Measurements from ENCODE around the gene MICU1.
"Not testable (repeated sequence)": the region's sequence is repeated elsewhere in the genome, so short reads cannot be mapped to it uniquely, and the experiment has no call there.

Gene MICU1

DNA sequence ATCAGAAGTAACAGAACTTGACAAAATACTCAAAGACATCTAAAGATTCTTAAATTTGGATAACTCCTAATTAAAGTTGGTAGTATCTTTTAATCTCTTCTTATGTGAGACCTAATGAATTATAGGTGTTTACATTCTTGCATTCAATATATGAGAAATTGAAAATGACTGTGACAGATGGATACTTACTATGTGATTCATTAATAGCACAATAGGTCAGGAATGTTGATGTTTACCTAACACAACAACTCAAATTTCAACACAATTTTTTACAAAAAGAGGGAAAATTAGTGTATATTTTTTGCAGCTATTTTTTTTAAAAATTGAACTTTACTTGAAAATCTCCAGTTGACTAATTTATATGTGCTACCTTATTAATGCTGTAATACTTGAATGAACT is 34.3 kb upstream of the MICU1 start:
- TF ChIP-seq YY1 (IDR thresholded peaks at IDR 0.05; ENCODE audit: insufficient read depth, insufficient read length) (no peak), ZNF274 (IDR thresholded peaks at IDR 0.05; ENCODE audit: low read depth, low read length) (no peak), SUZ12 (IDR thresholded peaks at IDR 0.05; ENCODE audit: extremely low read depth, insufficient read depth, insufficient read length) (no peak)
- Histone ChIP-seq H3K27me3 (ENCODE audit: insufficient read depth, insufficient read length) (no peaks in the 10 kb centered on the region), H3K4me1 (ENCODE audit: insufficient read depth, insufficient read length) (no peaks in the 10 kb centered on the region), H3K4me3 (ENCODE audit: insufficient read length, low read depth) (no peak overlapping the region), H3K36me3 (ENCODE audit: insufficient read depth, insufficient read length, low read length) (no peaks in the 10 kb centered on the region), H3K9ac (ENCODE audit: insufficient read length, low read depth) (no peak overlapping the region), H3K9me3 (ENCODE audit: insufficient read depth, low read length) (no peaks in the 10 kb centered on the region)
- no peak for DNase-seq (ENCODE audit: low read depth, low spot score)

DNA sequence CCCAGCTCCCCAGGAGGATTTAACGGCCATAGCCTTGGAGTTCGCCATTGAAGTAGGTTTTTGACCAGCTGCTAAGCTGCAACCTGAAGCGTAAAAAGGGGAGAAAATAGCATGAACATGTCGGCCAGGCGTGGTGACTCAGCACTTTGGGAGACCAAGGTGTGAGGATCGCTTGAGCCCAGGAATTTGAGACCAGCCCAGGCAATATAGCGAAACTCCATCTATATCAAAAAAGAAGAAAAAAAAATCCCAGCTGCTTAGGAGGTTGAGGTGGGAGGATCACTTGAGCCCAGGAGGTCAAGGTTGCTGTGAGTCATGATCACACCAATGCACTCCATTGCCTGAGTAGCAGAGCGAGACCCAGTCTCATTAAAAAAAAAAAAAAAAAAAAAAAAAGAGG is 33.8 kb upstream of the MICU1 start:
- Histone ChIP-seq H3K4me1 (ENCODE audit: insufficient read depth, insufficient read length) (no peaks in the 10 kb centered on the region), H3K9me3 (ENCODE audit: insufficient read depth, low read length) (no peaks in the 10 kb centered on the region), H3K27me3 (ENCODE audit: insufficient read depth, insufficient read length) (no peaks in the 10 kb centered on the region), H3K4me3 (ENCODE audit: insufficient read length, low read depth) (no peak overlapping the region), H3K36me3 (ENCODE audit: insufficient read depth, insufficient read length, low read length) (no peaks in the 10 kb centered on the region), H3K9ac (ENCODE audit: insufficient read length, low read depth) (no peak overlapping the region)
- DNase-seq (ENCODE audit: low read depth, low spot score) = no peak
- TF ChIP-seq SUZ12 (IDR thresholded peaks at IDR 0.05; ENCODE audit: extremely low read depth, insufficient read depth, insufficient read length) (no peak), YY1 (IDR thresholded peaks at IDR 0.05; ENCODE audit: insufficient read depth, insufficient read length) (no peak), ZNF274 (IDR thresholded peaks at IDR 0.05; ENCODE audit: low read depth, low read length) (no peak)

DNA sequence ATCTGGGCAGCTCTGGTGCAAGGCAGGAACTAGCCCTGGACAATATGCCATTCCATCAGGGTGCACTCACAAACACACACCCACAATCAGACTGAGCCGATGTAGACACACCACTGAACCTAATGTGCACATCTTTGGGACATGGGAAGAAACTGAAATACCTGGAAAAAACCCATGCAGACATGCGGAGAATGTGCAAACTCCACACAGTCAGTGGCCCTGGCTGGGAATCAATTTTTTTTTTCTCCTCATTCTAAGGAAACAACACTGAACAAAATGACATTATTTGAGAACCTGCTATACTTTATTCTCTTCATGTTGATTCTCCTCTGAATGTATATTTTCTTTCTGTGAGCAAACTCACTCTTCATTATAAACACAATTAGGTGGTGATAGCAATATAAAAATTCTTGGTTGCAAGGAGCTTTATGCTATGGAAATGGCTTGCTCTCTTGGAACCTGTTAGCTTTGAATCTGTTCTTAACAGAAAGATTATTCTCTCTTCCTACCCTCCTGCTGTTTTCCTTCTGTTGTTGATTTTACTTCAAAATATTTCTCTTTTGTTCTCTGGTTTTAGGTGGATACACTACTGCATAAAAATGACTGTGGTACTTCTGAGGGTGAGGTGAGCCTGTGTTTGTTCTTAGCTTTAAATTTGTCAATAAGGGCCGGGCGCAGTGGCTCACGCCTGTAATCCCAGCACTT is 33.0 kb upstream of the MICU1 start:
- H3K9ac ChIP-seq (ENCODE audit: insufficient read length, low read depth) = no peak overlapping the region
- no peaks in the 10 kb centered on the region for H3K9me3 ChIP-seq (ENCODE audit: insufficient read depth, low read length)
- no peaks in the 10 kb centered on the region for H3K36me3 ChIP-seq (ENCODE audit: insufficient read depth, insufficient read length, low read length)
- no peaks in the 10 kb centered on the region for H3K27me3 ChIP-seq (ENCODE audit: insufficient read depth, insufficient read length)
- H3K4me3 ChIP-seq (ENCODE audit: insufficient read length, low read depth) = no peak overlapping the region
- TF ChIP-seq YY1 (IDR thresholded peaks at IDR 0.05; ENCODE audit: insufficient read depth, insufficient read length) = no peak
- no peak for TF ChIP-seq SUZ12 (IDR thresholded peaks at IDR 0.05; ENCODE audit: extremely low read depth, insufficient read depth, insufficient read length)
- no peak for TF ChIP-seq ZNF274 (IDR thresholded peaks at IDR 0.05; ENCODE audit: low read depth, low read length)
- no peaks in the 10 kb centered on the region for H3K4me1 ChIP-seq (ENCODE audit: insufficient read depth, insufficient read length)
- no peak for DNase-seq (ENCODE audit: low read depth, low spot score)

DNA sequence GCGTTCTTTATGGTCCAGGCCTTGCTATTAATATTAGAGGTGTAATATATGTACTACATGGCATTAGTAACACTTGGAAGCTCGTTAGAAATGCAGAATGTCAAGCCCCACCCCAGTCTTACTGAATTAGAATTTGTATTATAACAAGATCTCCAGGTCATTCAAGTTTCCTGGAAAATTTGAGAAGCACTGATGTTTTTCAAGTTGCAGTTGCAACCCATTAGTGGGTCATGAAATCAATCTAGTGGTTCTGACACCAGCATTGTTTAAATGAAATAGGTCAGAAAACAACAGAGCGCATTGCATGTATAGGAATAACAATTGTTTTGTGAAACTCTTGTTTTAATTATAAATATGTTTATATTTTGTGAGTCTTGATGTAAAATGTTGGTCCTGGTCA is 28.8 kb upstream of the MICU1 start:
- no peaks in the 10 kb centered on the region for H3K27me3 ChIP-seq (ENCODE audit: insufficient read depth, insufficient read length)
- no peak for DNase-seq (ENCODE audit: low read depth, low spot score)

DNA sequence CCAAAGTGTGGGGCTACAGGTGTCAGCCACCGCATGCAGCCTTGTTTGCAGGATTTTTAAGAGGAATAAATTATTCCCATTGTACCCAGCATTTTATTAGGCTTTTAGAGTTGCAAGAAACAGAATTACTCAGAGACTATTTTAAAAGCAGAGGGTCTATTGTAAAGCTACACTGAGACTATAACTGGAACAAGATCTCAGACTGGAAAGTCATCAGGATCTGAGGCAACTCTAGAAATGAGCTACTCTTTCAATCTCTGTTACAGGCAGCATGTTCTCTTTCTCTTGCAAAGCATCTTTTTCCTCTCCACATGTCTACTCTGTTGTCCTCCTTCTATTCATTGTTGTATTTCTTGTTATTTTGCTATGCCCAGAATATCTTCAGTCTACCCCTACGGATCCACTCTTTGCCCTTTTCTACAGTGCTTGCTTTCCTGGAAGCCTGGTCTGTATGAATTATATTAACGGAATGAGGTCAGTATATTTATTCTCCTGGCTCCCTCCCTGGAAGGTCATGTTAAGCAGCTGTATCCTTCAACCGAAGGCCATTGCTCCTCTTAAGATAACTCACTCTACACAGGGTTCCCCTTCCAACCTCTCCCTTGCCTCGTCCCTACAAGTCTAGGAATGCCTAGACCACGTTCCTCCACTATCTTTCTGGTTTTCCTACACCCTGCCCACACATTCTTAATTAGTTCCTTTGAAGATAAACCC is 27.7 kb upstream of the MICU1 start:
- no peaks in the 10 kb centered on the region for H3K36me3 ChIP-seq (ENCODE audit: insufficient read depth, insufficient read length, low read length)
- no peak overlapping the region for H3K4me3 ChIP-seq (ENCODE audit: insufficient read length, low read depth)
- no peaks in the 10 kb centered on the region for H3K4me1 ChIP-seq (ENCODE audit: insufficient read depth, insufficient read length)
- no peaks in the 10 kb centered on the region for H3K27me3 ChIP-seq (ENCODE audit: insufficient read depth, insufficient read length)
- TF ChIP-seq ZNF274 (IDR thresholded peaks at IDR 0.05; ENCODE audit: low read depth, low read length) = no peak
- no peak for TF ChIP-seq SUZ12 (IDR thresholded peaks at IDR 0.05; ENCODE audit: extremely low read depth, insufficient read depth, insufficient read length)
- TF ChIP-seq YY1 (IDR thresholded peaks at IDR 0.05; ENCODE audit: insufficient read depth, insufficient read length) = no peak
- no peaks in the 10 kb centered on the region for H3K9me3 ChIP-seq (ENCODE audit: insufficient read depth, low read length)
- DNase-seq (ENCODE audit: low read depth, low spot score) = no peak
- no peak overlapping the region for H3K9ac ChIP-seq (ENCODE audit: insufficient read length, low read depth)

More for the DNA sequence above, 28.8 kb upstream of the MICU1 start:
- no peaks in the 10 kb centered on the region for H3K9me3 ChIP-seq (ENCODE audit: insufficient read depth, low read length)
- no peak for TF ChIP-seq SUZ12 (IDR thresholded peaks at IDR 0.05; ENCODE audit: extremely low read depth, insufficient read depth, insufficient read length)
- TF ChIP-seq YY1 (IDR thresholded peaks at IDR 0.05; ENCODE audit: insufficient read depth, insufficient read length) = no peak
- TF ChIP-seq ZNF274 (IDR thresholded peaks at IDR 0.05; ENCODE audit: low read depth, low read length) = no peak
- H3K36me3 ChIP-seq (ENCODE audit: insufficient read depth, insufficient read length, low read length) = no peaks in the 10 kb centered on the region
- no peak overlapping the region for H3K4me3 ChIP-seq (ENCODE audit: insufficient read length, low read depth)
- no peak overlapping the region for H3K9ac ChIP-seq (ENCODE audit: insufficient read length, low read depth)
- no peaks in the 10 kb centered on the region for H3K4me1 ChIP-seq (ENCODE audit: insufficient read depth, insufficient read length)

DNA sequence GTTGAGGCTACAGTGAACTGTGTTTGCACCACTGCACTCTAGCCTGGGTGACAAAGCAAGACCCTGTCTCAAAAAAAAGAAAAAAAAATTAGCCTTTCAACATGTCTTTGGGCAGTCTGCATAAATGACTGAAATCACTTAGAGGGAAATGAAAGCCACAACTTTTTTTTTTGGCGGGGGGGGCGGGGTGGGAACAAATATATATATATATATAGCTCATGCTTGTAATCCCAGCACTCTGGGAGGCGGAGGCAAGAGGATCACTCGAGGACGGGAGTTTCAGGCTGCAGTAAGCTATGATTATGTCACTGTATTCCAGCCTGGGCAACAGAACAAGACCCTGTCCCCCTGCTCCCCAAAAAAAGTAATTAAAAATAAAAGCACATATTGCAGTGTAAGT is 23.4 kb upstream of the MICU1 start:
- H3K27me3 ChIP-seq (ENCODE audit: insufficient read depth, insufficient read length) = no peaks in the 10 kb centered on the region
- H3K4me1 ChIP-seq (ENCODE audit: insufficient read depth, insufficient read length) = no peaks in the 10 kb centered on the region
- H3K9ac ChIP-seq (ENCODE audit: insufficient read length, low read depth) = no peak overlapping the region
- no peak overlapping the region for H3K4me3 ChIP-seq (ENCODE audit: insufficient read length, low read depth)
- H3K36me3 ChIP-seq (ENCODE audit: insufficient read depth, insufficient read length, low read length) = no peaks in the 10 kb centered on the region
- DNase-seq (ENCODE audit: low read depth, low spot score) = no peak
- H3K9me3 ChIP-seq (ENCODE audit: insufficient read depth, low read length) = no peaks in the 10 kb centered on the region
- TF ChIP-seq YY1 (IDR thresholded peaks at IDR 0.05; ENCODE audit: insufficient read depth, insufficient read length) (no peak), ZNF274 (IDR thresholded peaks at IDR 0.05; ENCODE audit: low read depth, low read length) (no peak), SUZ12 (IDR thresholded peaks at IDR 0.05; ENCODE audit: extremely low read depth, insufficient read depth, insufficient read length) (no peak)

DNA sequence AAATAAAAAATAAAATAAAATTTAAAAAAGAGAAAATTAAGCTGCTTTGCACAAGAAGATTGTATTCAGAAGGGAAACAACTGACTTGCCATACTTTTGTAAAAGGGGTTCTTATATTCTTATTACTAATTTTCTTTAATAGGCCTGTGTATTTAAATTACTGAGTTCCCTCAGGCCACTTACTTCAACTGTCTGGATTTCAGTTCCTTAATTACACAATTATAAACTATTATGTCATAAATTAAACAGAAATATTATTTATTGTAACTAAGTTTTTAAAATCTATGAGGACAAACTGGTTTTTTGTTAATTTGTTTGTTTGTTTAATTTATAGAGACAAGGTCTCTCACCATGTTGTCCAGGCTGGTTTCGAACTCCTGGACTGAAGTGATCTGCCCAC is 22.4 kb upstream of the MICU1 start:
- no peaks in the 10 kb centered on the region for H3K9me3 ChIP-seq (ENCODE audit: insufficient read depth, low read length)
- H3K36me3 ChIP-seq (ENCODE audit: insufficient read depth, insufficient read length, low read length) = no peaks in the 10 kb centered on the region
- no peak overlapping the region for H3K4me3 ChIP-seq (ENCODE audit: insufficient read length, low read depth)
- DNase-seq (ENCODE audit: low read depth, low spot score) = no peak
- TF ChIP-seq ZNF274 (IDR thresholded peaks at IDR 0.05; ENCODE audit: low read depth, low read length) (no peak), SUZ12 (IDR thresholded peaks at IDR 0.05; ENCODE audit: extremely low read depth, insufficient read depth, insufficient read length) (no peak), YY1 (IDR thresholded peaks at IDR 0.05; ENCODE audit: insufficient read depth, insufficient read length) (no peak)
- H3K4me1 ChIP-seq (ENCODE audit: insufficient read depth, insufficient read length) = no peaks in the 10 kb centered on the region
- H3K27me3 ChIP-seq (ENCODE audit: insufficient read depth, insufficient read length) = no peaks in the 10 kb centered on the region
- H3K9ac ChIP-seq (ENCODE audit: insufficient read length, low read depth) = no peak overlapping the region

DNA sequence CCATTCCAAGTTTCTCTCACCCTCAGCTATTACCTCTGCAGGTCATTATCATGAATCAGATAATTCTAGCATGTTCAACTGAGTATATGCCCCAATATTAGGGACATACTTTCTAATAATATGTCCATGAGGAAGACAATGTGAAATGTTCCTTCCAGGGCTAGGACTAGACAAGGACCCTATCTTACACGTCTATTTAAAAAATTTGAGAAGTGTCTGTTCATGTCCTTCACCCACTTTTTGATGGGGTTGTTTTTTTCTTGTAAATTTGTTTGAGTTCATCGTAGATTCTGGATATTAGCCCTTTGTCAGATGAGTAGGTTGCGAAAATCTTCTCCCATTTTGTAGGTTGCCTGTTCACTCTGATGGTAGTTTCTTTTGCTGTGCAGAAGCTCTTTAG is 21.1 kb upstream of the MICU1 start:
- DNase-seq (ENCODE audit: low read depth, low spot score) = not testable (repeated sequence)

More for the DNA sequence above, 21.1 kb upstream of the MICU1 start:
- H3K9ac ChIP-seq (ENCODE audit: insufficient read length, low read depth); H3K4me1 ChIP-seq (ENCODE audit: insufficient read depth, insufficient read length); H3K27me3 ChIP-seq (ENCODE audit: insufficient read depth, insufficient read length); H3K9me3 ChIP-seq (ENCODE audit: insufficient read depth, low read length); H3K36me3 ChIP-seq (ENCODE audit: insufficient read depth, insufficient read length, low read length); H3K4me3 ChIP-seq (ENCODE audit: insufficient read length, low read depth): not testable (repeated sequence)

Measured in NT2/D1 (cell line).